ENCODE measurements around the gene LRRN3.

DNA sequence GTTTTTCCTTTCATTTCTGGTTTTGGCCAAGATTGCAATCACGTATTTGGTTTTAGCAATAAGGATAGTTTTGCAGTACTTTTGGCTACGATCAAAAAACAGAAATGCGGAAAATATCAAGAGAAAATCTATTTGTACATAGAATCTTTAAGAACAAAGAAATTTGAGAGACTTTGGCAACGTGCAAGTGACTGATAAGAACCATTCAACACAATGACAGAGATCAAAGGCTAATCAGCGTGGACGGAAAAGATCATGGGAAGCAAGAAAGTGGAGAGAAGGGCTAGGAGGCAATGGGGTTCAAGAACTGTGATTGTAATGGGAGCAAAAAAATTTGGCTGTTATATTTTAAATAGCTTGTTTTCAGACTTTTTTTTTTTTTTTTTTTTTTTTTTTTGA, 16.2 kb upstream of the LRRN3 start:
- TF ChIP-seq, protein P1, sequence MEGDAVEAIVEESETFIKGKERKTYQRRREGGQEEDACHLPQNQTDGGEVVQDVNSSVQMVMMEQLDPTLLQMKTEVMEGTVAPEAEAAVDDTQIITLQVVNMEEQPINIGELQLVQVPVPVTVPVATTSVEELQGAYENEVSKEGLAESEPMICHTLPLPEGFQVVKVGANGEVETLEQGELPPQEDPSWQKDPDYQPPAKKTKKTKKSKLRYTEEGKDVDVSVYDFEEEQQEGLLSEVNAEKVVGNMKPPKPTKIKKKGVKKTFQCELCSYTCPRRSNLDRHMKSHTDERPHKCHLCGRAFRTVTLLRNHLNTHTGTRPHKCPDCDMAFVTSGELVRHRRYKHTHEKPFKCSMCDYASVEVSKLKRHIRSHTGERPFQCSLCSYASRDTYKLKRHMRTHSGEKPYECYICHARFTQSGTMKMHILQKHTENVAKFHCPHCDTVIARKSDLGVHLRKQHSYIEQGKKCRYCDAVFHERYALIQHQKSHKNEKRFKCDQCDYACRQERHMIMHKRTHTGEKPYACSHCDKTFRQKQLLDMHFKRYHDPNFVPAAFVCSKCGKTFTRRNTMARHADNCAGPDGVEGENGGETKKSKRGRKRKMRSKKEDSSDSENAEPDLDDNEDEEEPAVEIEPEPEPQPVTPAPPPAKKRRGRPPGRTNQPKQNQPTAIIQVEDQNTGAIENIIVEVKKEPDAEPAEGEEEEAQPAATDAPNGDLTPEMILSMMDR (IDR thresholded peaks at IDR 0.05; ENCODE audit: insufficient read depth, low read length): no peak
- no peak for TF ChIP-seq SPI1 (IDR thresholded peaks at IDR 0.05; ENCODE audit: borderline replicate concordance, low read depth)
- TF ChIP-seq, protein P2, sequence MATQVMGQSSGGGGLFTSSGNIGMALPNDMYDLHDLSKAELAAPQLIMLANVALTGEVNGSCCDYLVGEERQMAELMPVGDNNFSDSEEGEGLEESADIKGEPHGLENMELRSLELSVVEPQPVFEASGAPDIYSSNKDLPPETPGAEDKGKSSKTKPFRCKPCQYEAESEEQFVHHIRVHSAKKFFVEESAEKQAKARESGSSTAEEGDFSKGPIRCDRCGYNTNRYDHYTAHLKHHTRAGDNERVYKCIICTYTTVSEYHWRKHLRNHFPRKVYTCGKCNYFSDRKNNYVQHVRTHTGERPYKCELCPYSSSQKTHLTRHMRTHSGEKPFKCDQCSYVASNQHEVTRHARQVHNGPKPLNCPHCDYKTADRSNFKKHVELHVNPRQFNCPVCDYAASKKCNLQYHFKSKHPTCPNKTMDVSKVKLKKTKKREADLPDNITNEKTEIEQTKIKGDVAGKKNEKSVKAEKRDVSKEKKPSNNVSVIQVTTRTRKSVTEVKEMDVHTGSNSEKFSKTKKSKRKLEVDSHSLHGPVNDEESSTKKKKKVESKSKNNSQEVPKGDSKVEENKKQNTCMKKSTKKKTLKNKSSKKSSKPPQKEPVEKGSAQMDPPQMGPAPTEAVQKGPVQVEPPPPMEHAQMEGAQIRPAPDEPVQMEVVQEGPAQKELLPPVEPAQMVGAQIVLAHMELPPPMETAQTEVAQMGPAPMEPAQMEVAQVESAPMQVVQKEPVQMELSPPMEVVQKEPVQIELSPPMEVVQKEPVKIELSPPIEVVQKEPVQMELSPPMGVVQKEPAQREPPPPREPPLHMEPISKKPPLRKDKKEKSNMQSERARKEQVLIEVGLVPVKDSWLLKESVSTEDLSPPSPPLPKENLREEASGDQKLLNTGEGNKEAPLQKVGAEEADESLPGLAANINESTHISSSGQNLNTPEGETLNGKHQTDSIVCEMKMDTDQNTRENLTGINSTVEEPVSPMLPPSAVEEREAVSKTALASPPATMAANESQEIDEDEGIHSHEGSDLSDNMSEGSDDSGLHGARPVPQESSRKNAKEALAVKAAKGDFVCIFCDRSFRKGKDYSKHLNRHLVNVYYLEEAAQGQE (IDR thresholded peaks at IDR 0.05; ENCODE audit: insufficient replicate concordance, low read depth): no peak

Measured in HL-60 (cell line).